Measurements from ENCODE around the gene MX2.

- no peak for TF ChIP-seq POLR2A (IDR thresholded peaks at IDR 0.05; ENCODE audit: low read length)
- TF ChIP-seq GATA1 (IDR thresholded peaks at IDR 0.05; ENCODE audit: low read depth, low read length): no peak
Measured at GRCh38 chr21:41364308-41364707, 2.5 kb downstream of the MX2 start.

Data from erythroblast (primary cell).